C4-2B (cell line): ENCODE data around the gene FOXL1.

Experiments used
- ZFX ChIP-seq: fragments of 450-650 bp; IDR thresholded peaks from 2 replicates; pipeline ENCODE4 v1.6.1; 2017
- TF ChIP-seq, protein P1 (sequence below): fragments of 450-650 bp; conservative IDR thresholded peaks from 2 replicates; pipeline ENCODE4 v1.5.1; 2017; ENCODE audit warnings: mild to moderate bottlenecking

DNA sequence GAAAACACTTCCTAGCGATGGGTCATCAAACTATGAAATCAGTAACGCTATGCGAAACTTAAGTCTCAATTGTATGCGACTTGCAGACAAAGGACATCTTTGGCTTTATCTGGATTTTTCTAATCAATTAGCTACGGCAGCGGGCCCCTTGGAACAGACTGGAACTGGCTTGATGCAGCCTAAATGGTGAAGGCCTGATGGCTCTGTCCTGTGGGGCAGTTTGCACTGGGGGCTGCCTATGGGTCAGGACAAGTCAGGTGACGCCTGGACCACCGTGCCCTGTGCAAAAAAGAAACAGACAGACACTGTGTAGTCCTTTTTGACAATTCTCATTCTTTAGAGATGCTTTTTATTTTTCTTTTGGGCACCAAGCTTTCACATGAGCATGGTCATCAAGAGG lies 45.3 kb upstream of the FOXL1 start:
- TF ChIP-seq, protein P1, sequence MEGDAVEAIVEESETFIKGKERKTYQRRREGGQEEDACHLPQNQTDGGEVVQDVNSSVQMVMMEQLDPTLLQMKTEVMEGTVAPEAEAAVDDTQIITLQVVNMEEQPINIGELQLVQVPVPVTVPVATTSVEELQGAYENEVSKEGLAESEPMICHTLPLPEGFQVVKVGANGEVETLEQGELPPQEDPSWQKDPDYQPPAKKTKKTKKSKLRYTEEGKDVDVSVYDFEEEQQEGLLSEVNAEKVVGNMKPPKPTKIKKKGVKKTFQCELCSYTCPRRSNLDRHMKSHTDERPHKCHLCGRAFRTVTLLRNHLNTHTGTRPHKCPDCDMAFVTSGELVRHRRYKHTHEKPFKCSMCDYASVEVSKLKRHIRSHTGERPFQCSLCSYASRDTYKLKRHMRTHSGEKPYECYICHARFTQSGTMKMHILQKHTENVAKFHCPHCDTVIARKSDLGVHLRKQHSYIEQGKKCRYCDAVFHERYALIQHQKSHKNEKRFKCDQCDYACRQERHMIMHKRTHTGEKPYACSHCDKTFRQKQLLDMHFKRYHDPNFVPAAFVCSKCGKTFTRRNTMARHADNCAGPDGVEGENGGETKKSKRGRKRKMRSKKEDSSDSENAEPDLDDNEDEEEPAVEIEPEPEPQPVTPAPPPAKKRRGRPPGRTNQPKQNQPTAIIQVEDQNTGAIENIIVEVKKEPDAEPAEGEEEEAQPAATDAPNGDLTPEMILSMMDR = no peak
- TF ChIP-seq ZFX = no peak
